Hepatocyte (in vitro differentiated cells): Measurements from ENCODE around the gene KLHL17. TPM values are rescaled to one million over a fixed set of nuclear protein-coding genes. Genes with fewer than 3 reads are reported as not detected.
A peak's percentile ranks its signal among the peaks of the same experiment; 100 is the strongest.

Experiments
- DNase-seq: peaks from one replicate; pipeline ENCODE4 v3.0.0-alpha.2; 2016; ENCODE audit warnings: low spot score
- H2AFZ ChIP-seq: fragments of 200-600 bp; sonication (generic); 2 replicates; pipeline ENCODE4 v1.6.0; 2016; ENCODE audit warnings: antibody characterized with exemption, mild to moderate bottlenecking
- H3K27ac ChIP-seq: fragments of 200-600 bp; sonication (generic); 2 replicates; pipeline ENCODE4 v1.5.1; 2016; ENCODE audit warnings: mild to moderate bottlenecking
- H3K27me3 ChIP-seq: fragments of 200-600 bp; sonication (generic); 2 replicates; pipeline ENCODE4 v1.6.1; 2016
- H3K36me3 ChIP-seq: fragments of 200-600 bp; sonication (generic); replicated peaks from 2 replicates; pipeline ENCODE4 v1.5.1; 2016; ENCODE audit warnings: low read depth; ENCODE audit not compliant: insufficient read depth
- H3K4me1 ChIP-seq: fragments of 200-600 bp; sonication (generic); 2 replicates; pipeline ENCODE4 v1.5.1; 2016; ENCODE audit warnings: mild to moderate bottlenecking, moderate library complexity; ENCODE audit not compliant: insufficient read depth
- H3K4me2 ChIP-seq: fragments of 200-600 bp; sonication (generic); 2 replicates; pipeline ENCODE4 v1.6.0; 2016
- H3K4me3 ChIP-seq: fragments of 200-600 bp; sonication (generic); 2 replicates; pipeline ENCODE4 v1.5.1; 2016; ENCODE audit warnings: mild to moderate bottlenecking
- H3K79me2 ChIP-seq: fragments of 200-600 bp; sonication (generic); 2 replicates; pipeline ENCODE4 v1.6.0; 2017; ENCODE audit warnings: mild to moderate bottlenecking
- H3K9me2 ChIP-seq: fragments of 200-600 bp; sonication (generic); replicated peaks from 2 replicates; pipeline ENCODE4 v1.6.0; 2017; ENCODE audit warnings: mild to moderate bottlenecking; ENCODE audit not compliant: insufficient read depth
- H3K9me3 ChIP-seq: fragments of 200-600 bp; sonication (generic); 2 replicates; pipeline ENCODE4 v1.5.1; 2016; ENCODE audit warnings: low read depth, mild to moderate bottlenecking
- H4K20me1 ChIP-seq: fragments of 200-600 bp; sonication (generic); 2 replicates; pipeline ENCODE4 v1.6.0; 2016; ENCODE audit warnings: mild to moderate bottlenecking; ENCODE audit not compliant: insufficient read depth, poor library complexity, severe bottlenecking
- EZH2 ChIP-seq: fragments of 200-600 bp; sonication (generic); IDR thresholded peaks from 2 replicates; pipeline ENCODE4 v1.6.1; 2016; ENCODE audit warnings: antibody characterized with exemption, mild to moderate bottlenecking, borderline replicate concordance
- EZH2phosphoT487 ChIP-seq: fragments of 200-600 bp; sonication (generic); IDR thresholded peaks from one replicate; pipeline ENCODE4 v1.6.1; 2018; ENCODE audit warnings: antibody characterized with exemption, mild to moderate bottlenecking, low read depth, moderate library complexity; ENCODE audit not compliant: unreplicated experiment, severe bottlenecking
- WGBS: methylation state at CpG from one replicate; pipeline ENCODE4 v1.1.6; 2016; ENCODE audit warnings: low lambda C conversion rate; ENCODE audit errors: missing lambda C conversion rate; 5-methylcytosine and 5-hydroxymethylcytosine counted together
- polyA plus RNA-seq: library from polyadenylated mRNA; unstranded; fragments of >200 nt; fragmentation: Nextera tagmentation; extraction: Ambion mirVana; gene quantifications from 2 replicates; pipeline ENCODE4 v1.2.1, GENCODE V29; 2016
- total RNA-seq: library from RNA; depleted of rRNA; stranded (reverse); fragments of >200 nt; gene quantifications from 2 replicates; pipeline ENCODE4 v1.2.3, GENCODE V29; 2014
- TF ChIP-seq, protein P1 (sequence below): fragments of 200-600 bp; sonication (generic); IDR thresholded peaks from 2 replicates; pipeline ENCODE4 v1.5.1; 2016; ENCODE audit warnings: antibody characterized with exemption, mild to moderate bottlenecking; ENCODE audit not compliant: poor library complexity

KLHL17 gene
- total and polyA plus RNA-seq, 2 experiments from 2014 or later, result 13.8 to 25.0 TPM

GRCh38 chr1:941015-941587 lies 19.3 kb upstream of the KLHL17 start:
- H3K79me2 ChIP-seq, result no peaks in the 10 kb centered on the region
- WGBS, result 9% methylated on average over 34 of the region's 36 CpGs
- no peaks in the 10 kb centered on the region for H3K9me3 ChIP-seq
- no peak for DNase-seq
- peak overlapping the region; percentile 96 for H3K4me2 ChIP-seq
- H3K27me3 ChIP-seq, result peaks cover 22% of the 10 kb centered on the region
- no peaks in the 10 kb centered on the region for H3K36me3 ChIP-seq
- no peak overlapping the region for H3K4me3 ChIP-seq
- peaks cover 42% of the 10 kb centered on the region for H3K4me1 ChIP-seq
- TF ChIP-seq EZH2phosphoT487 (no peak), EZH2 (peak; percentile 70)
- H2AFZ ChIP-seq, result no peak overlapping the region
- no peaks in the 10 kb centered on the region for H3K9me2 ChIP-seq
- no peaks in the 10 kb centered on the region for H4K20me1 ChIP-seq
- H3K27ac ChIP-seq, result peak overlapping the region; percentile 86

GRCh38 chr1:941588-942383 lies 18.6 kb upstream of the KLHL17 start:
- peak; percentile 92 for DNase-seq
- WGBS, result 0% methylated on average over 2 of the region's 98 CpGs
- Histone ChIP-seq H3K79me2 (no peaks in the 10 kb centered on the region), H3K27me3 (peaks cover 22% of the 10 kb centered on the region), H3K4me2 (peak overlapping the region; percentile 96), H3K9me3 (no peaks in the 10 kb centered on the region), H3K9me2 (no peaks in the 10 kb centered on the region), H3K4me1 (peaks cover 42% of the 10 kb centered on the region), H4K20me1 (no peaks in the 10 kb centered on the region), H3K4me3 (peak overlapping the region; percentile 27), H3K27ac (peak overlapping the region; percentile 86), H2AFZ (no peak overlapping the region), H3K36me3 (no peaks in the 10 kb centered on the region)
- TF ChIP-seq, protein P1, sequence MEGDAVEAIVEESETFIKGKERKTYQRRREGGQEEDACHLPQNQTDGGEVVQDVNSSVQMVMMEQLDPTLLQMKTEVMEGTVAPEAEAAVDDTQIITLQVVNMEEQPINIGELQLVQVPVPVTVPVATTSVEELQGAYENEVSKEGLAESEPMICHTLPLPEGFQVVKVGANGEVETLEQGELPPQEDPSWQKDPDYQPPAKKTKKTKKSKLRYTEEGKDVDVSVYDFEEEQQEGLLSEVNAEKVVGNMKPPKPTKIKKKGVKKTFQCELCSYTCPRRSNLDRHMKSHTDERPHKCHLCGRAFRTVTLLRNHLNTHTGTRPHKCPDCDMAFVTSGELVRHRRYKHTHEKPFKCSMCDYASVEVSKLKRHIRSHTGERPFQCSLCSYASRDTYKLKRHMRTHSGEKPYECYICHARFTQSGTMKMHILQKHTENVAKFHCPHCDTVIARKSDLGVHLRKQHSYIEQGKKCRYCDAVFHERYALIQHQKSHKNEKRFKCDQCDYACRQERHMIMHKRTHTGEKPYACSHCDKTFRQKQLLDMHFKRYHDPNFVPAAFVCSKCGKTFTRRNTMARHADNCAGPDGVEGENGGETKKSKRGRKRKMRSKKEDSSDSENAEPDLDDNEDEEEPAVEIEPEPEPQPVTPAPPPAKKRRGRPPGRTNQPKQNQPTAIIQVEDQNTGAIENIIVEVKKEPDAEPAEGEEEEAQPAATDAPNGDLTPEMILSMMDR, result no peak
- no peak for TF ChIP-seq EZH2
- TF ChIP-seq EZH2phosphoT487, result no peak

GRCh38 chr1:942411-942821 lies 18.0 kb upstream of the KLHL17 start:
- peaks cover 22% of the 10 kb centered on the region for H3K27me3 ChIP-seq

More at GRCh38 chr1:942411-942821, 18.0 kb upstream of the KLHL17 start:
- H3K9me2 ChIP-seq, result no peaks in the 10 kb centered on the region
- H3K4me1 ChIP-seq, result peaks cover 42% of the 10 kb centered on the region
- no peak overlapping the region for H2AFZ ChIP-seq
- H3K79me2 ChIP-seq, result no peaks in the 10 kb centered on the region
- peak overlapping the region; percentile 96 for H3K4me2 ChIP-seq
- H3K4me3 ChIP-seq, result peak overlapping the region; percentile 27
- H4K20me1 ChIP-seq, result no peaks in the 10 kb centered on the region
- no peaks in the 10 kb centered on the region for H3K36me3 ChIP-seq
- H3K27ac ChIP-seq, result peak overlapping the region; percentile 70
- DNase-seq, result peak; percentile 61
- TF ChIP-seq, protein P1, result no peak
- TF ChIP-seq EZH2phosphoT487 (no peak), EZH2 (no peak)
- H3K9me3 ChIP-seq, result no peaks in the 10 kb centered on the region
- WGBS, result 0% methylated on average over 4 of the region's 48 CpGs
